Measurements from ENCODE around the gene AOPEP.

- TF ChIP-seq CTCF (IDR thresholded peaks at IDR 0.05) (no peak), POLR2A (IDR thresholded peaks at IDR 0.05) (no peak), POLR2AphosphoS5 (IDR thresholded peaks at IDR 0.05; ENCODE audit: insufficient read depth in 1 of 2, low read depth in 1 of 2) (no peak)
These were observed 409.3 kb downstream of the AOPEP start for GRCh38 chr9:95135756-95136155.
